NCI-H524 treated with DMSO at 0.1 percent for 48 hours (cell line): ENCODE data around the gene FAM171A1.

Experiments
- DNase-seq: peaks from one replicate; lab custom pipeline; 2025; lab: John Stamatoyannopoulos, UW

The FAM171A1 gene

GRCh38 chr10:15242261-15242840 lies 128.7 kb downstream of the FAM171A1 start:
- DNase-seq: no peak

- no peak for DNase-seq
These were observed 129.8 kb downstream of the FAM171A1 start for GRCh38 chr10:15241306-15241705.

- no peak for DNase-seq
These were observed 132.3 kb downstream of the FAM171A1 start for GRCh38 chr10:15238555-15239335.

- DNase-seq: no peak
These were observed 133.7 kb downstream of the FAM171A1 start for GRCh38 chr10:15237351-15237750.

DNA sequence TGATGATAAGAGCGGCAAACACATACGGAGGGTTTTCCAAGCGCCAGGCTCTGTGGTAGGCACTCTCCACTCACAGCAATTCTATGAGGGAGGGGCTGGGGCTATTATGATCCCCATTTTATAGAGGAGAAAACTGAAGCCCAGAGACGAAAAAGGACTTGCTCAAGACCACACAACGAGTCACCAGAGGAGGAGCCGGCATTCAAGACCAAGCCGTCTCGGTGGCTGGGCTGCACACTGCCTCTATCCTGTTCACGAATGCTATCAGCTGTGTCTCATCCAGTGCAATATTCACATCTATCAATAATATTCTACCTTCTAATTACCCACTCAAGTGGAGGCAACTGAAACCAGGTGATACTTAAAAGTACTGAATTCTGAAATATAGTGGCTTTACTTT lies 134.7 kb downstream of the FAM171A1 start:
- DNase-seq: no peak

GRCh38 chr10:15232279-15232678 lies 138.8 kb downstream of the FAM171A1 start:
- DNase-seq: no peak

DNA sequence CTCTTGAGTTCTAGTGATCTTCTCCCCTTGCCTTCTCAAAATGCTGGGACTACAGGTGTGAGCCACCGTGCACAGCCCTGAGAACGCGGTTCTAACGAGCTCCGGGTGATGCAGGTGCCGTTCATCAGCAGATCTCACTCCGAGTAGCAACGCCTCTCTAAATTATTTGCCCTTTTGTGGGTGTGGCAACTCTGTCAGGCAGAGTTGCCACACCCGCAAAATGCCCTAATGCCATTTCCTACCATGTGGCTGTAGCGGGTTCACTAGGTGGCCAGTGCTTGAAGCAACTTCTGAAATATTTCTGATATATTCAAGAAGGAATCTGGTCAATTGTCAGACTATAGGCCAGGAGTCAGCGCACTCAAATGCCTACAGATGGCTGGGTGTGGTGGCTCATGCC lies 139.7 kb downstream of the FAM171A1 start:
- no peak for DNase-seq

GRCh38 chr10:15230257-15230656 lies 140.8 kb downstream of the FAM171A1 start:
- no peak for DNase-seq

DNA sequence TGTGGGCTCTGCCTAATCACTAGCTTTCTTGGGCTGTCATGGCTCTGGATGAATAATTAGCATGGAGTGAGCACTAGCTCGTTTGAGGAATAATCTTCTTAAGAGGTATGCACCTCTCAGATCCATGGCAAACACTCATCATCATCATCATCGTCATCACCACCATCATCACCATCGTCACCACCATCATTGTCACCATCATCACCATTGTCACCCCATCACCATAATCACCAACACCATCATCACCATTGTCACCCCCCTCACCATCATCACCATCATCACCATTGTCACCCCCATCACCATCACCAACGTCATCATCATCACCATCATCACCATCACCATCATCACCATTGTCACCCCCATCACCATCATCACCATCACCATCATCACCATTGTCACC lies 141.8 kb downstream of the FAM171A1 start:
- no peak for DNase-seq

DNA sequence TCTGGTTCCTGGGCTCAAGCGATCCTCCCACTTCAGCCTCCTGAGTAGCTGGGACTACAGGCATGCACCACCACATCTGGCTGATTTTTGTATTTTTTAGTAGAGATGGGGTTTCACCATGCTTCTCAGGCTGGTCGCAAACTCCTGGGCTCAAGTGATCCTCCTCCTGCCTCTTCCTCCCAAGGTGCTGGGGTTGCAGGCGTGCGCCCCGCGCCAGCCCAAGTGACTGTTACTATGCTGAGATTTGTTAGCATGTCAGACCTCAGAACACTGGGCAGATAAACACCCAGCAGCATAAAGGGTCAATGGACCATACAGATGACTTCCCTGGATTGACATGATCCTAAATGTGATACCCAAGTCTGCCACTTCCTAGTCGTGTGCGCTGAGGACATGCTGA lies 142.7 kb downstream of the FAM171A1 start:
- no peak for DNase-seq

DNA sequence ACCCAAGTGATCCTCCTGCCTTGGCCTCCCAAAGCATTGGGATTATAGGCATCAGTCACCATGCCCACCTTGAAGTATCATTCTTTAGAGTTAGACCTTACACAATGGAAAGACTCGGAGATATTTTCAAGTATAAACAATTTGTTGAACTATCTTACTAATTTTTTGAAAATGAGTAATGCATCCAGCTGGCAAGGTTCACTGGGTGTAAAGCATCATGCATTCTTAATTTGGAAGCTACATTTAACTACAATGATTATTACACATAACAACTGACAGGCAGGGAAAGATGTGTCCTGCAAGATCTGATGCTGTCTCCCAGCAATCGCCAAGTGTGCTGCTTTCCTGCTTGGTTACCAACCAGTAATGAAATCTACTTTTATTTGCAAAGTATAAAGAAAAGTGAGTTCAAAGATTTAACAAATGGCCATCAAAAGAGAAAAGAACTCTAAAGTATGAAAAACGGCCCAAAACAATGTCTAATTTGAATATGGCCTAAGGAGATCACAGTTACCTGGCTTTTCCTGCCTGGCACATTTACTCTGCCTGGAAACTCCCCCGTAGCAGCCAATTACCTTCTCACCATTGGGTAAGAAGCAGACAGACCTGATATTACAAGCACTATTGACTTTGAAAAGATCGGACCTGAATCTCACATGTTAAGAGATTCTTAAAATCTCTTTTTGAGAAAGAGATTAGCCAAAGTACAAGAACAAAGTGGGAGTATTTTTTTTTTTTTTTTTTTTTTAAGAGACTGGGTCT lies 143.3 kb downstream of the FAM171A1 start:
- DNase-seq: no peak

- no peak for DNase-seq
These were observed 145.6 kb downstream of the FAM171A1 start for GRCh38 chr10:15225511-15225910.

DNA sequence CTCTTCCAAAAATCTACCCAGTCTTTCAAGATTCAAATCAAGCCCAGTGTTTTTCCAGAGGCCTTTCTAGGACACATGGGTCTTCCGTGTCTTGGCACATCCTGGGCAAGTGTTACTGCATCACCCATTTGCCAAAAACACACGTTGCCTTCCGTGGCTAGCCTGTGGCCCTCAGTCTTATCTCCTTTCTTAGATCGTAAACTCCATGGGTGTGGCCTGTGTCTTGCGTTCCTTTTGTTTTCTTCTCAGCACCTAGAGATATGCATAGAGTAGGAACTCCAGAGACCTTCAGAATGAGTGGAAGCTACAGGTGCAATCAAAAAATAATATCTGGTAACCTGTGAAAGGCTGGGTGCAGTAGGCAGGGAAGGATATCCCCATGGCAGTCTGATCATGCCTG lies 146.1 kb downstream of the FAM171A1 start:
- no peak for DNase-seq

GRCh38 chr10:15223174-15223573 lies 147.9 kb downstream of the FAM171A1 start:
- no peak for DNase-seq

GRCh38 chr10:15222511-15222910 lies 148.6 kb downstream of the FAM171A1 start:
- DNase-seq: no peak

- no peak for DNase-seq
These were observed 150.6 kb downstream of the FAM171A1 start for GRCh38 chr10:15220445-15220844.

GRCh38 chr10:15216700-15217099 lies 154.4 kb downstream of the FAM171A1 start:
- no peak for DNase-seq

- DNase-seq: no peak
These were observed 156.9 kb downstream of the FAM171A1 start for GRCh38 chr10:15214237-15214636.

DNA sequence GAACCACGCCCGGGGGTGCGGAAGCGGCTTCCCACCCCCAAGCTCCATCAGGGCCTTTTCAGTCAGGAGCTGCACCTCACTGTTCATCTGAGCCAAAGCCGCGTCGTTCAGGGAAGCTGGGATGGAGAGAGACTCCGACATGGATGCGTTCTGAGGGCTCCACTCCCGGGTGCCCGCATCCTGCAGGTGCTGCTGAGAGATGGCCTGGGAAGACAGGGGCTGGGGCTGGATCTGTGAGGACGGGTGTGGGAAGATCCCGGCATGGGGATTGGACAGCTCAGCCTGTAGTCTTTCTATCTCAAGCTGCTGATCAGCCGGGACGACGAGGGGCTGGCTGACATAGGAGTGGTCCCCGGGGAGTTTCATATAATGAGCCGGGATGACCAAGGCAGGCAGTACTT lies 157.6 kb downstream of the FAM171A1 start:
- no peak for DNase-seq

- no peak for DNase-seq
These were observed 159.6 kb downstream of the FAM171A1 start for GRCh38 chr10:15211464-15211979.

GRCh38 chr10:15210521-15210920 lies 160.6 kb downstream of the FAM171A1 start:
- no peak for DNase-seq

DNA sequence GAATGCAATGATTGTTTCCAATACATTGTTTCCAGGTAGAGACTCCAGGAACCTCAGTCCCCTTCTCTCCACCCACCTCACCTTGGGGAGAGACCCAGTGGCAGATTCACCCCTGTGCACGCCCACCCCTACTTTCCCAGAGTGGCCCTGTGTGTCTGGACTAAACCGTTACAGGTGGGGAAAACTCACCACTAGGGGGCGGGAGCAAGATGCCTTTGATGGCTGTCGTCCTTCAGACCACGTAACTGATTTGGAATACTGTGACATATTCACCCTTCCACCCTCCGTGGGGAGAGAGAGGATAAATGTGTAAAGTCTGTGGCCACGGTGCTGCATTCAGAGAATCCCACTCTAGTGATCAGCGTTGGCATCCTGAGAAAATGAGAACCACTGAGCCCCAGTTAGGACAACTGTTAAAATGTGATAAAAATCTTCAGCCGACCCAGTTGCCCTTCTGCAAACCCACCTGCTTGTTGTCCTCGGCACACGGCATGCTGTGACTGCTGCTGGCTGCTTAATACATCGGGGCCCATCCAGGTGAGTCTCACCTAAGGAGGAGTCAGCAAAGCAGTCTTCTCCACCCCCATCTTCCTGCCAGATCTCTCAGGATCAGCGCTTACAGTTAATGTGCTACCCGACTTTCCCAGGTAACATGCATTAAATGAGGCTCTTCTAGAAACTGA lies 161.1 kb downstream of the FAM171A1 start:
- peak; percentile 1 for DNase-seq
